ENCODE data around the gene CMKLR1.

Gene CMKLR1

GRCh38 chr12:108370415-108370814 lies 31.3 kb upstream of the CMKLR1 start:
- TF ChIP-seq RAD21 (IDR thresholded peaks at IDR 0.05; ENCODE audit: low read depth) = no peak
- TF ChIP-seq TAF1 (IDR thresholded peaks at IDR 0.05; ENCODE audit: low read depth) = no peak
- TF ChIP-seq, protein P1, sequence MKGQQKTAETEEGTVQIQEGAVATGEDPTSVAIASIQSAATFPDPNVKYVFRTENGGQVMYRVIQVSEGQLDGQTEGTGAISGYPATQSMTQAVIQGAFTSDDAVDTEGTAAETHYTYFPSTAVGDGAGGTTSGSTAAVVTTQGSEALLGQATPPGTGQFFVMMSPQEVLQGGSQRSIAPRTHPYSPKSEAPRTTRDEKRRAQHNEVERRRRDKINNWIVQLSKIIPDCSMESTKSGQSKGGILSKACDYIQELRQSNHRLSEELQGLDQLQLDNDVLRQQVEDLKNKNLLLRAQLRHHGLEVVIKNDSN (IDR thresholded peaks at IDR 0.05) = no peak
- no peak for TF ChIP-seq EP300 (IDR thresholded peaks at IDR 0.05; ENCODE audit: borderline replicate concordance)
- no peak for TF ChIP-seq ZBTB7A (IDR thresholded peaks at IDR 0.05; ENCODE audit: low read depth)
- TF ChIP-seq CREB1 (IDR thresholded peaks at IDR 0.05; ENCODE audit: low read depth) = no peak
- no peak for TF ChIP-seq EGR1 (IDR thresholded peaks at IDR 0.05)

GRCh38 chr12:108369736-108370396 lies 30.8 kb upstream of the CMKLR1 start:
- peak; percentile 9; the same call in 1 of the 2 replicates for TF ChIP-seq RAD21 (IDR thresholded peaks at IDR 0.05; ENCODE audit: low read depth)
- no peak for TF ChIP-seq CREB1 (IDR thresholded peaks at IDR 0.05; ENCODE audit: low read depth)

- TF ChIP-seq TCF12 (IDR thresholded peaks at IDR 0.05; ENCODE audit: low read depth) (no peak), NFIC (IDR thresholded peaks at IDR 0.05) (no peak), ZBTB7A (IDR thresholded peaks at IDR 0.05; ENCODE audit: low read depth) (no peak), MAX (IDR thresholded peaks at IDR 0.05) (no peak), EP300 (IDR thresholded peaks at IDR 0.05; ENCODE audit: borderline replicate concordance) (no peak), TAF1 (IDR thresholded peaks at IDR 0.05; ENCODE audit: low read depth) (no peak), CEBPB (IDR thresholded peaks at IDR 0.05) (no peak), YY1 (IDR thresholded peaks at IDR 0.05; ENCODE audit: low read depth) (no peak), EGR1 (IDR thresholded peaks at IDR 0.05) (no peak), TEAD4 (IDR thresholded peaks at IDR 0.05) (no peak), RAD21 (IDR thresholded peaks at IDR 0.05; ENCODE audit: low read depth) (no peak), CREB1 (IDR thresholded peaks at IDR 0.05; ENCODE audit: low read depth) (no peak), FOXM1 (IDR thresholded peaks at IDR 0.05; ENCODE audit: borderline replicate concordance, low read depth) (no peak)
- TF ChIP-seq, protein P2, sequence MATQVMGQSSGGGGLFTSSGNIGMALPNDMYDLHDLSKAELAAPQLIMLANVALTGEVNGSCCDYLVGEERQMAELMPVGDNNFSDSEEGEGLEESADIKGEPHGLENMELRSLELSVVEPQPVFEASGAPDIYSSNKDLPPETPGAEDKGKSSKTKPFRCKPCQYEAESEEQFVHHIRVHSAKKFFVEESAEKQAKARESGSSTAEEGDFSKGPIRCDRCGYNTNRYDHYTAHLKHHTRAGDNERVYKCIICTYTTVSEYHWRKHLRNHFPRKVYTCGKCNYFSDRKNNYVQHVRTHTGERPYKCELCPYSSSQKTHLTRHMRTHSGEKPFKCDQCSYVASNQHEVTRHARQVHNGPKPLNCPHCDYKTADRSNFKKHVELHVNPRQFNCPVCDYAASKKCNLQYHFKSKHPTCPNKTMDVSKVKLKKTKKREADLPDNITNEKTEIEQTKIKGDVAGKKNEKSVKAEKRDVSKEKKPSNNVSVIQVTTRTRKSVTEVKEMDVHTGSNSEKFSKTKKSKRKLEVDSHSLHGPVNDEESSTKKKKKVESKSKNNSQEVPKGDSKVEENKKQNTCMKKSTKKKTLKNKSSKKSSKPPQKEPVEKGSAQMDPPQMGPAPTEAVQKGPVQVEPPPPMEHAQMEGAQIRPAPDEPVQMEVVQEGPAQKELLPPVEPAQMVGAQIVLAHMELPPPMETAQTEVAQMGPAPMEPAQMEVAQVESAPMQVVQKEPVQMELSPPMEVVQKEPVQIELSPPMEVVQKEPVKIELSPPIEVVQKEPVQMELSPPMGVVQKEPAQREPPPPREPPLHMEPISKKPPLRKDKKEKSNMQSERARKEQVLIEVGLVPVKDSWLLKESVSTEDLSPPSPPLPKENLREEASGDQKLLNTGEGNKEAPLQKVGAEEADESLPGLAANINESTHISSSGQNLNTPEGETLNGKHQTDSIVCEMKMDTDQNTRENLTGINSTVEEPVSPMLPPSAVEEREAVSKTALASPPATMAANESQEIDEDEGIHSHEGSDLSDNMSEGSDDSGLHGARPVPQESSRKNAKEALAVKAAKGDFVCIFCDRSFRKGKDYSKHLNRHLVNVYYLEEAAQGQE (IDR thresholded peaks at IDR 0.05; ENCODE audit: low read depth) = no peak
- TF ChIP-seq, protein P1 (IDR thresholded peaks at IDR 0.05) = no peak
These were observed 29.0 kb upstream of the CMKLR1 start for GRCh38 chr12:108368089-108368488.

GRCh38 chr12:108367436-108367835 lies 28.3 kb upstream of the CMKLR1 start:
- TF ChIP-seq TAF1 (IDR thresholded peaks at IDR 0.05; ENCODE audit: low read depth) = no peak
- no peak for TF ChIP-seq MAX (IDR thresholded peaks at IDR 0.05)
- no peak for TF ChIP-seq EGR1 (IDR thresholded peaks at IDR 0.05)
- no peak for TF ChIP-seq TCF12 (IDR thresholded peaks at IDR 0.05; ENCODE audit: low read depth)
- no peak for TF ChIP-seq TEAD4 (IDR thresholded peaks at IDR 0.05)
- no peak for TF ChIP-seq NFIC (IDR thresholded peaks at IDR 0.05)
- TF ChIP-seq YY1 (IDR thresholded peaks at IDR 0.05; ENCODE audit: low read depth) = no peak
- TF ChIP-seq, protein P1 (IDR thresholded peaks at IDR 0.05) = no peak
- TF ChIP-seq EP300 (IDR thresholded peaks at IDR 0.05; ENCODE audit: borderline replicate concordance) = no peak
- TF ChIP-seq FOXM1 (IDR thresholded peaks at IDR 0.05; ENCODE audit: borderline replicate concordance, low read depth) = no peak
- no peak for TF ChIP-seq RAD21 (IDR thresholded peaks at IDR 0.05; ENCODE audit: low read depth)
- TF ChIP-seq, protein P2 (IDR thresholded peaks at IDR 0.05; ENCODE audit: low read depth) = no peak
- TF ChIP-seq CREB1 (IDR thresholded peaks at IDR 0.05; ENCODE audit: low read depth) = no peak
- no peak for TF ChIP-seq ZBTB7A (IDR thresholded peaks at IDR 0.05; ENCODE audit: low read depth)
- TF ChIP-seq CEBPB (IDR thresholded peaks at IDR 0.05) = no peak

GRCh38 chr12:108365324-108365723 lies 26.2 kb upstream of the CMKLR1 start:
- TF ChIP-seq FOXM1 (IDR thresholded peaks at IDR 0.05; ENCODE audit: borderline replicate concordance, low read depth) (no peak), TEAD4 (IDR thresholded peaks at IDR 0.05) (no peak), CEBPB (IDR thresholded peaks at IDR 0.05) (no peak), TAF1 (IDR thresholded peaks at IDR 0.05; ENCODE audit: low read depth) (no peak), RAD21 (IDR thresholded peaks at IDR 0.05; ENCODE audit: low read depth) (no peak), EGR1 (IDR thresholded peaks at IDR 0.05) (no peak), TCF12 (IDR thresholded peaks at IDR 0.05; ENCODE audit: low read depth) (no peak), EP300 (IDR thresholded peaks at IDR 0.05; ENCODE audit: borderline replicate concordance) (no peak), CREB1 (IDR thresholded peaks at IDR 0.05; ENCODE audit: low read depth) (no peak), MAX (IDR thresholded peaks at IDR 0.05) (no peak), ZBTB7A (IDR thresholded peaks at IDR 0.05; ENCODE audit: low read depth) (no peak), YY1 (IDR thresholded peaks at IDR 0.05; ENCODE audit: low read depth) (no peak), NFIC (IDR thresholded peaks at IDR 0.05) (no peak)
- TF ChIP-seq, protein P2 (IDR thresholded peaks at IDR 0.05; ENCODE audit: low read depth) = no peak
- TF ChIP-seq, protein P1 (IDR thresholded peaks at IDR 0.05) = no peak
